HepG2 (cell line): ENCODE results near the gene SMIM43. TPM values are rescaled to one million over a fixed set of nuclear protein-coding genes. Genes with fewer than 3 reads are reported as not detected.

Experiments used
- BORCS8-MEF2B ChIP-seq: sonication (generic); formaldehyde crosslinking; IDR thresholded peaks from 2 replicates; pipeline ENCODE4 v1.8.0; 2022; ENCODE audit warnings: mild to moderate bottlenecking, missing genetic modification reagents
- HMGA1 ChIP-seq: sonication (generic); formaldehyde crosslinking; conservative IDR thresholded peaks from 2 replicates; pipeline ENCODE4 v1.4.0; 2020; ENCODE audit warnings: missing genetic modification reagents
- MAX ChIP-seq: IDR thresholded peaks from 2 replicates; pipeline ENCODE4 v1.6.1; 2012; ENCODE audit warnings: inconsistent platforms
- NBN ChIP-seq: fragments of 450-650 bp; conservative IDR thresholded peaks from 2 replicates; pipeline ENCODE4 v1.6.1; 2017
- NFKB2 ChIP-seq: sonication (generic); formaldehyde crosslinking; IDR thresholded peaks from 2 replicates; pipeline ENCODE4 v1.4.0; 2020; ENCODE audit warnings: missing genetic modification reagents, borderline replicate concordance
- PTBP1 ChIP-seq: fragments of 200-400 bp; formaldehyde crosslinking; IDR thresholded peaks from 2 replicates; pipeline ENCODE4 v1.6.1; 2018; ENCODE audit warnings: low read length, low read depth; ENCODE audit not compliant: poor library complexity, severe bottlenecking
- RXRA ChIP-seq: sonication (generic); formaldehyde crosslinking; IDR thresholded peaks from 2 replicates; pipeline ENCODE4 v1.5.1; 2020; ENCODE audit warnings: missing genetic modification reagents
- UBTF ChIP-seq: sonication (generic); formaldehyde crosslinking; IDR thresholded peaks from 2 replicates; pipeline ENCODE4 v1.4.0; 2020; ENCODE audit warnings: mild to moderate bottlenecking, missing genetic modification reagents
- ZBTB3 ChIP-seq: sonication (generic); formaldehyde crosslinking; IDR thresholded peaks from 2 replicates; pipeline ENCODE4 v1.4.0; 2020; ENCODE audit warnings: low read depth, mild to moderate bottlenecking, moderate library complexity, missing genetic modification reagents, borderline replicate concordance
- ZBTB46 ChIP-seq: sonication (generic); formaldehyde crosslinking; IDR thresholded peaks from 2 replicates; pipeline ENCODE4 v1.4.0; 2020; ENCODE audit warnings: mild to moderate bottlenecking, missing genetic modification reagents, borderline replicate concordance
- ZFP36L1 ChIP-seq: sonication (generic); formaldehyde crosslinking; IDR thresholded peaks from 2 replicates; pipeline ENCODE4 v1.8.0; 2022; ENCODE audit warnings: mild to moderate bottlenecking, missing genetic modification reagents, moderate library complexity
- ZFP82 ChIP-seq: sonication (generic); formaldehyde crosslinking; IDR thresholded peaks from 2 replicates; pipeline ENCODE4 v1.5.1; 2020; ENCODE audit warnings: mild to moderate bottlenecking, missing genetic modification reagents, borderline replicate concordance
- ZMYM4 ChIP-seq: sonication (generic); formaldehyde crosslinking; IDR thresholded peaks from 2 replicates; pipeline ENCODE4 v1.8.1; 2023; ENCODE audit warnings: mild to moderate bottlenecking, missing genetic modification reagents
- ZNF232 ChIP-seq: sonication (generic); formaldehyde crosslinking; IDR thresholded peaks from 2 replicates; pipeline ENCODE4 v1.4.0; 2020; ENCODE audit warnings: missing genetic modification reagents, borderline replicate concordance
- ZNF251 ChIP-seq: sonication (generic); formaldehyde crosslinking; IDR thresholded peaks from 2 replicates; pipeline ENCODE4 v1.9.0; 2021; ENCODE audit warnings: mild to moderate bottlenecking, missing genetic modification reagents
- ZNF333 ChIP-seq: sonication (generic); formaldehyde crosslinking; IDR thresholded peaks from 2 replicates; pipeline ENCODE4 v1.4.0; 2020; ENCODE audit warnings: mild to moderate bottlenecking, missing genetic modification reagents, borderline replicate concordance
- ZNF367 ChIP-seq: sonication (generic); formaldehyde crosslinking; IDR thresholded peaks from 2 replicates; pipeline ENCODE4 v1.4.0; 2020; ENCODE audit warnings: missing genetic modification reagents, borderline replicate concordance
- ZNF468 ChIP-seq: sonication (generic); formaldehyde crosslinking; IDR thresholded peaks from 2 replicates; pipeline ENCODE4 v1.8.0; 2022; ENCODE audit warnings: mild to moderate bottlenecking, moderate library complexity, missing genetic modification reagents
- ZNF558 ChIP-seq: sonication (generic); formaldehyde crosslinking; IDR thresholded peaks from 2 replicates; pipeline ENCODE4 v1.9.0; 2022; ENCODE audit warnings: mild to moderate bottlenecking, missing genetic modification reagents, borderline replicate concordance
- ZNF569 ChIP-seq: sonication (generic); formaldehyde crosslinking; IDR thresholded peaks from 2 replicates; pipeline ENCODE4 v1.5.0; 2020; ENCODE audit warnings: mild to moderate bottlenecking, missing genetic modification reagents, moderate library complexity, borderline replicate concordance
- ZNF704 ChIP-seq: sonication (generic); formaldehyde crosslinking; IDR thresholded peaks from 2 replicates; pipeline ENCODE4 v1.8.1; 2023; ENCODE audit warnings: mild to moderate bottlenecking, inconsistent platforms, moderate library complexity, missing genetic modification reagents, borderline replicate concordance
- ZSCAN5A ChIP-seq: sonication (generic); formaldehyde crosslinking; IDR thresholded peaks from 2 replicates; pipeline ENCODE4 v1.8.0; 2022; ENCODE audit warnings: mild to moderate bottlenecking, missing genetic modification reagents, borderline replicate concordance
- polyA plus RNA-seq, 8 experiments: library from polyadenylated mRNA; depleted of rRNA in 3 of 8; stranded (reverse) in 7 of 8; unstranded in 1 of 8; fragments of >200 nt; fragmentation: Illumina TruSeq in 4 of 8; extraction: Trizol in 4 of 8; gene quantifications; 2 replicates each; pipeline versions ENCODE4 v1.2.1 to v1.2.3, GENCODE V29; 2011 to 2016; ENCODE audit warnings: low read depth in 4 of 8, missing spikeins in 1 of 8, mixed read lengths in 1 of 8; ENCODE audit not compliant: insufficient read depth in 1 of 8
- total RNA-seq, 5 experiments: library from RNA; depleted of rRNA; stranded (reverse); fragments of >200 nt; fragmentation: Illumina TruSeq; extraction: Trizol; gene quantifications; 2 replicates each; pipeline ENCODE4 v1.2.3, GENCODE V29; 2016; ENCODE audit warnings: low read depth in 1 of 5

SMIM43 gene
- total and polyA plus RNA-seq, 2 of the 13 experiments (the other 11 are each of a cell fraction or from before 2014, with no cell fraction given) = not detected

- no peak for TF ChIP-seq ZFP36L1 (CRISPR knock-in tag)
- TF ChIP-seq NFKB2 = peak; percentile 80; the same call in 1 of the 2 replicates
- 0 out of 2 replicates have a peak, but pooled peaks have one; percentile 55 for TF ChIP-seq ZNF232 (CRISPR knock-in tag)
- no peak for TF ChIP-seq ZNF367 (CRISPR knock-in tag)
- TF ChIP-seq HMGA1 = no peak
- TF ChIP-seq ZNF468 (CRISPR knock-in tag) = no peak
- TF ChIP-seq ZNF704 = 0 out of 2 replicates have a peak, but pooled peaks have one; percentile 39
- peak; percentile 14; the same call in 1 of the 2 replicates for TF ChIP-seq ZSCAN5A
- no peak for TF ChIP-seq ZNF558 (CRISPR knock-in tag)
- peak; percentile 42; the same call in 1 of the 2 replicates for TF ChIP-seq UBTF (CRISPR knock-in tag)
- no peak for TF ChIP-seq ZBTB46 (CRISPR knock-in tag)
- TF ChIP-seq ZNF333 (CRISPR knock-in tag) = no peak
- TF ChIP-seq NBN = no peak
- TF ChIP-seq ZNF251 (CRISPR knock-in tag) = no peak
- 0 out of 2 replicates have a peak, but pooled peaks have one; percentile 68 for TF ChIP-seq ZBTB3
- no peak for TF ChIP-seq ZNF569 (CRISPR knock-in tag)
- TF ChIP-seq PTBP1 = no peak
- peak; percentile 44; the same call in 1 of the 2 replicates for TF ChIP-seq RXRA (CRISPR knock-in tag)
- TF ChIP-seq ZFP82 = no peak; the same call in 1 of the 2 replicates
- TF ChIP-seq ZMYM4 (CRISPR knock-in tag) = peak; percentile 97
- peak; percentile 90 for TF ChIP-seq MAX
- TF ChIP-seq BORCS8-MEF2B (CRISPR knock-in tag) = peak; percentile 81
Measured at GRCh38 chr4:121800961-121801714, 36.2 kb upstream of the SMIM43 start, which contains the start of gene EXOSC9 (continued).
